HepG2 (cell line): ENCODE measurements around the gene EPN3. TPM values are rescaled to one million over a fixed set of nuclear protein-coding genes. Genes with fewer than 3 reads are reported as not detected.

ENCODE experiments used
- ATAC-seq: fragments of 200-7000 bp; cut with Tn5 transposase; 3 replicates; pipeline ENCODE4 v1.9.1; 2020; ENCODE audit warnings: mild to moderate bottlenecking, moderate library complexity
- BruUV-seq: library from RNA; stranded (reverse); fragments of 400-500 nt; replicated peaks from 2 replicates; lab custom pipeline; 2021; lab: Mats Ljungman, UMichigan
- CTCF ChIA-PET: fragments of 300-600 bp; formaldehyde crosslinking; extraction: SDS; loops from one replicate; lab custom pipeline; 2021; ENCODE audit warnings: low total read pairs, inconsistent platforms, low intra/inter-chr PET ratio; lab: Yijun Ruan, JAX
- POLR2A ChIA-PET: fragments of 350-600 bp; sonication (Branson Sonifier 250); formaldehyde crosslinking; loops from one replicate; lab custom pipeline; 2020; ENCODE audit warnings: antibody characterized with exemption, inconsistent platforms; lab: Yijun Ruan, JAX
- DNase-seq: peaks from one replicate; pipeline ENCODE4 v3.0.0-alpha.2; 2015; ENCODE audit warnings: low spot score
- FAIRE-seq: peaks from 3 replicates; lab custom pipeline; 2011; peaks lifted over from hg19 to GRCh38; lab: Jason Lieb, UNC
- H2AFZ ChIP-seq: one replicate; pipeline ENCODE4 v1.6.1; 2011; ENCODE audit warnings: low read length, inconsistent platforms
- H3K27ac ChIP-seq: fragments of 300-600 bp; 3 replicates; pipeline ENCODE4 v1.8.0; 2011; ENCODE audit warnings: mixed run types, mild to moderate bottlenecking, mixed read lengths, low read length, inconsistent platforms; ENCODE audit not compliant: insufficient read depth; ENCODE audit errors: extremely low read length
- H3K27me3 ChIP-seq, 2 experiments: fragments of 200-600 bp in 1 of 2; 2 replicates in 1 of 2; 3 replicates in 1 of 2; pipeline versions ENCODE4 v1.6.0 to v1.8.0; 2011; ENCODE audit warnings: low read length in 2 of 2, mild to moderate bottlenecking in 2 of 2, moderate library complexity in 2 of 2, inconsistent platforms in 1 of 2; ENCODE audit not compliant: insufficient read depth in 2 of 2, control insufficient read depth in 1 of 2
- H3K36me3 ChIP-seq, 2 experiments: fragments of 200-600 bp in 1 of 2; replicated peaks in 1 of 2; 2 replicates in 1 of 2; 3 replicates in 1 of 2; pipeline versions ENCODE4 v1.5.1 to v1.8.0; 2011; ENCODE audit warnings: low read length in 2 of 2, inconsistent platforms in 1 of 2; ENCODE audit not compliant: insufficient read depth in 2 of 2, control insufficient read depth in 1 of 2
- H3K4me1 ChIP-seq: 2 replicates; pipeline ENCODE4 v1.5.1; 2012; ENCODE audit warnings: low read length, inconsistent platforms; ENCODE audit not compliant: insufficient read depth
- H3K4me2 ChIP-seq: 2 replicates; pipeline ENCODE4 v1.6.0; 2011; ENCODE audit warnings: low read depth, low read length, inconsistent platforms
- H3K4me3 ChIP-seq, 3 experiments: fragments of 200-600 bp in 1 of 3; sonication (generic), shearing (Covaris generic) in 1 of 3; replicated peaks in 1 of 3; 2 replicates each; pipeline ENCODE4 v1.5.1; 2011 to 2016; ENCODE audit warnings: low read length in 3 of 3, inconsistent platforms in 2 of 3, low read depth in 2 of 3, mild to moderate bottlenecking in 2 of 3, control low read depth in 1 of 3, mixed read lengths in 1 of 3; ENCODE audit not compliant: insufficient read depth in 1 of 3
- H3K79me2 ChIP-seq: one replicate; pipeline ENCODE4 v1.6.1; 2011; ENCODE audit warnings: low read length, inconsistent platforms; ENCODE audit not compliant: insufficient read depth
- H3K9ac ChIP-seq: 2 replicates; pipeline ENCODE4 v1.6.0; 2011; ENCODE audit warnings: mild to moderate bottlenecking, low read depth, low read length, inconsistent platforms; ENCODE audit not compliant: insufficient read depth
- H3K9me3 ChIP-seq: 2 replicates; pipeline ENCODE4 v1.5.1; 2012; ENCODE audit warnings: mild to moderate bottlenecking, low read length
- H4K20me1 ChIP-seq: 2 replicates; pipeline ENCODE4 v1.6.0; 2011; ENCODE audit warnings: inconsistent platforms, mild to moderate bottlenecking, low read length, moderate library complexity; ENCODE audit not compliant: insufficient read depth
- FOXC1 ChIP-seq: sonication (generic); formaldehyde crosslinking; IDR thresholded peaks from 2 replicates; pipeline ENCODE4 v1.8.0; 2022; ENCODE audit warnings: mild to moderate bottlenecking, missing genetic modification reagents, borderline replicate concordance
- GTF3A ChIP-seq: sonication (generic); formaldehyde crosslinking; conservative IDR thresholded peaks from 2 replicates; pipeline ENCODE4 v1.4.0; 2020; ENCODE audit warnings: mild to moderate bottlenecking, missing genetic modification reagents
- HMG20A ChIP-seq: IDR thresholded peaks from 2 replicates; pipeline ENCODE4 v1.6.1; 2016; ENCODE audit warnings: borderline replicate concordance
- KLF6 ChIP-seq: IDR thresholded peaks from 2 replicates; pipeline ENCODE4 v1.8.0; 2016; ENCODE audit warnings: missing biosample characterization, missing genetic modification reagents
- MTERF4 ChIP-seq: sonication (generic); formaldehyde crosslinking; IDR thresholded peaks from 2 replicates; pipeline ENCODE4 v1.8.0; 2023; ENCODE audit warnings: mild to moderate bottlenecking, missing genetic modification reagents
- NCOA5 ChIP-seq: sonication (generic); formaldehyde crosslinking; IDR thresholded peaks from 2 replicates; pipeline ENCODE4 v1.4.0; 2020; ENCODE audit warnings: missing genetic modification reagents
- NR2F6 ChIP-seq, 2 experiments: IDR thresholded peaks; 2 replicates each; pipeline ENCODE4 v1.6.1; 2016; ENCODE audit warnings: antibody characterized with exemption in 1 of 2, mild to moderate bottlenecking in 1 of 2
- RARG ChIP-seq: sonication (generic); formaldehyde crosslinking; IDR thresholded peaks from 2 replicates; pipeline ENCODE4 v1.4.0; 2020; ENCODE audit warnings: low read depth, mild to moderate bottlenecking, missing genetic modification reagents
- RBFOX2 ChIP-seq: fragments of 200-400 bp; formaldehyde crosslinking; IDR thresholded peaks from 2 replicates; pipeline ENCODE4 v1.6.1; 2017; ENCODE audit warnings: low read depth, mild to moderate bottlenecking, low read length
- SIX1 ChIP-seq: sonication (generic); formaldehyde crosslinking; IDR thresholded peaks from 2 replicates; pipeline ENCODE4 v1.4.0; 2020; ENCODE audit warnings: missing genetic modification reagents, borderline replicate concordance
- SMAD9 ChIP-seq: sonication (generic); formaldehyde crosslinking; IDR thresholded peaks from 2 replicates; pipeline ENCODE4 v1.5.1; 2020; ENCODE audit warnings: mild to moderate bottlenecking, missing genetic modification reagents
- SP1 ChIP-seq, 2 experiments: fragments of 450-650 bp in 1 of 2; sonication (generic) in 1 of 2; formaldehyde crosslinking in 1 of 2; IDR thresholded peaks; 2 replicates each; pipeline versions ENCODE4 v1.4.0 to v1.6.1; 2016 to 2020; ENCODE audit warnings: missing genetic modification reagents in 1 of 2
- SP140L ChIP-seq: sonication (generic); formaldehyde crosslinking; IDR thresholded peaks from 2 replicates; pipeline ENCODE4 v1.4.0; 2020; ENCODE audit warnings: missing genetic modification reagents, borderline replicate concordance
- ZFAT ChIP-seq: sonication (generic); formaldehyde crosslinking; conservative IDR thresholded peaks from 2 replicates; pipeline ENCODE4 v1.8.1; 2023; ENCODE audit warnings: missing genetic modification reagents, inconsistent platforms
- ZNF20 ChIP-seq: sonication (generic); formaldehyde crosslinking; IDR thresholded peaks from 2 replicates; pipeline ENCODE4 v1.4.0; 2020; ENCODE audit warnings: mild to moderate bottlenecking, moderate library complexity, missing genetic modification reagents
- ZNF713 ChIP-seq: sonication (generic); formaldehyde crosslinking; IDR thresholded peaks from 2 replicates; pipeline ENCODE4 v1.4.0; 2020; ENCODE audit warnings: mild to moderate bottlenecking, missing genetic modification reagents
- ZNF75D ChIP-seq: sonication (generic); formaldehyde crosslinking; IDR thresholded peaks from 2 replicates; pipeline ENCODE4 v1.8.1; 2023; ENCODE audit warnings: missing genetic modification reagents, mild to moderate bottlenecking, borderline replicate concordance
- WGBS: methylation state at CpG from one replicate; pipeline ENCODE4 v1.1.6; 2017; ENCODE audit warnings: low lambda C conversion rate; 5-methylcytosine and 5-hydroxymethylcytosine counted together
- in situ Hi-C: cut with HindIII; loops from 2 replicates; pipeline ENCODE4 v1.10.0; 2017; ENCODE audit warnings: low pct_unique_long_range_greater_than_20kb; ENCODE audit not compliant: extremely low pct_ligation_motif_present
- intact Hi-C: fragments of 100-400 bp; cut with micrococcal nuclease; formaldehyde crosslinking; loops from one replicate; pipeline ENCODE4 v1.10.0; 2022; ENCODE audit not compliant: unreplicated experiment
- polyA plus RNA-seq, 8 experiments: library from polyadenylated mRNA; depleted of rRNA in 3 of 8; stranded (reverse) in 7 of 8; unstranded in 1 of 8; fragments of >200 nt; fragmentation: Illumina TruSeq in 4 of 8; extraction: Trizol in 4 of 8; gene quantifications; 2 replicates each; pipeline versions ENCODE4 v1.2.1 to v1.2.3, GENCODE V29; 2011 to 2016; ENCODE audit warnings: low read depth in 4 of 8, missing spikeins in 1 of 8, mixed read lengths in 1 of 8; ENCODE audit not compliant: insufficient read depth in 1 of 8
- total RNA-seq, 5 experiments: library from RNA; depleted of rRNA; stranded (reverse); fragments of >200 nt; fragmentation: Illumina TruSeq; extraction: Trizol; gene quantifications; 2 replicates each; pipeline ENCODE4 v1.2.3, GENCODE V29; 2016; ENCODE audit warnings: low read depth in 1 of 5

The EPN3 gene
- total and polyA plus RNA-seq, 2 of the 13 experiments (the other 11 are each of a cell fraction or from before 2014, with no cell fraction given) = 0.11 to 0.95 TPM

GRCh38 chr17:50488880-50489279, 43.7 kb upstream of the EPN3 start:
- no peaks in the 10 kb centered on the region for H3K79me2 ChIP-seq
- H3K27ac ChIP-seq = no peak overlapping the region
- DNase-seq (no peak), ATAC-seq (no peak), FAIRE-seq (no peak)
- H3K9ac ChIP-seq = no peak overlapping the region
- no peak overlapping the region for H3K4me3 ChIP-seq
- CTCF ChIA-PET = no interaction called here
- H2AFZ ChIP-seq = no peak overlapping the region
- in situ Hi-C loops = no loop called here
- H3K4me1 ChIP-seq = no peaks in the 10 kb centered on the region
- H4K20me1 ChIP-seq = no peaks in the 10 kb centered on the region
- H3K4me2 ChIP-seq = no peak overlapping the region
- intact Hi-C loops = no loop called here
- no peaks in the 10 kb centered on the region for H3K9me3 ChIP-seq
- peaks cover 8% of the 10 kb centered on the region in 2 experiments; a peak in 4 of 5 replicates for H3K36me3 ChIP-seq
- TF ChIP-seq RBFOX2 = no peak
- TF ChIP-seq MTERF4 (CRISPR knock-in tag) = no peak
- TF ChIP-seq ZFAT = no peak
- no peak for TF ChIP-seq NR2F6 (IDR thresholded peaks at IDR 0.05)
- no peak for TF ChIP-seq NR2F6 (CRISPR knock-in tag; IDR thresholded peaks at IDR 0.05)
- TF ChIP-seq SIX1 (CRISPR knock-in tag) = no peak
- no peak for TF ChIP-seq ZNF20 (CRISPR knock-in tag)
- no peak for TF ChIP-seq RARG (CRISPR knock-in tag)
- TF ChIP-seq NCOA5 (CRISPR knock-in tag) = no peak
- no peak for TF ChIP-seq SP1 (IDR thresholded peaks at IDR 0.05)
- TF ChIP-seq SP1 (CRISPR knock-in tag; IDR thresholded peaks at IDR 0.05) = no peak
- no peak for TF ChIP-seq GTF3A
- TF ChIP-seq KLF6 (CRISPR knock-in tag) = no peak
- TF ChIP-seq ZNF713 (CRISPR knock-in tag) = no peak
- no peak for TF ChIP-seq SMAD9
- no peak for TF ChIP-seq HMG20A (CRISPR knock-in tag)
- no peak for TF ChIP-seq ZNF75D
- TF ChIP-seq SP140L (CRISPR knock-in tag) = no peak
- no peak for TF ChIP-seq FOXC1 (CRISPR knock-in tag)
- 53% methylated on average over 2 of the region's 2 CpGs for WGBS
- BruUV-seq = no TSS peak
- POLR2A ChIA-PET = no interaction called here
- no peaks in the 10 kb centered on the region for H3K27me3 ChIP-seq
